HG02938 (cell line): ENCODE measurements around the gene TUB.
A peak's percentile ranks its signal among the peaks of the same experiment; 100 is the strongest.

Experiments used
- ATAC-seq: cut with Tn5 transposase; IDR thresholded peaks from one replicate; pipeline ENCODE4 v1.9.1; 2021; ENCODE audit warnings: mild to moderate bottlenecking, moderate library complexity; ENCODE audit not compliant: unreplicated experiment

TUB gene

GRCh38 chr11:8080674-8081590 is at the start of gene TUB:
TSS of gene TUB (plus strand) at chr11:8081211. CDS start at chr11:8081511, 300 bp downstream.
- ATAC-seq: no peak

GRCh38 chr11:8031248-8032115 is 49.5 kb upstream of the TUB start:
- ATAC-seq: no peak

- ATAC-seq: no peak
These were observed 48.9 kb upstream of the TUB start for GRCh38 chr11:8032122-8032521.

GRCh38 chr11:8032576-8033304 is 48.3 kb upstream of the TUB start:
- no peak for ATAC-seq

- ATAC-seq: peak; percentile 71
These were observed 47.5 kb upstream of the TUB start for GRCh38 chr11:8033305-8034105.

GRCh38 chr11:8034106-8034585 is 46.9 kb upstream of the TUB start:
- ATAC-seq: no peak

- ATAC-seq: no peak
These were observed 46.3 kb upstream of the TUB start for GRCh38 chr11:8034604-8035190.

- ATAC-seq: no peak
These were observed 45.7 kb upstream of the TUB start for GRCh38 chr11:8035200-8035855.

- no peak for ATAC-seq
These were observed 44.8 kb upstream of the TUB start for GRCh38 chr11:8036002-8036802.

GRCh38 chr11:8036986-8037385 is 44.0 kb upstream of the TUB start:
- no peak for ATAC-seq

- no peak for ATAC-seq
These were observed 42.6 kb upstream of the TUB start for GRCh38 chr11:8038393-8038792.

- ATAC-seq: no peak
These were observed 42.0 kb upstream of the TUB start for GRCh38 chr11:8038811-8039529.

- ATAC-seq: no peak
These were observed 41.3 kb upstream of the TUB start for GRCh38 chr11:8039530-8040260.

GRCh38 chr11:8040261-8040920 is 40.6 kb upstream of the TUB start:
- ATAC-seq: no peak

GRCh38 chr11:8040921-8041285 is 40.1 kb upstream of the TUB start:
- no peak for ATAC-seq

- ATAC-seq: no peak
These were observed 39.4 kb upstream of the TUB start for GRCh38 chr11:8041576-8041975.

GRCh38 chr11:8043756-8044155 is 37.3 kb upstream of the TUB start:
- ATAC-seq: no peak
